HG02763 (cell line): ENCODE data around the gene NAT9.

Source experiments
- ATAC-seq: cut with Tn5 transposase; IDR thresholded peaks from one replicate; pipeline ENCODE4 v1.9.1; 2021; ENCODE audit warnings: mild to moderate bottlenecking, moderate library complexity; ENCODE audit not compliant: unreplicated experiment

NAT9 gene

GRCh38 chr17:74780443-74781238 lies 4.5 kb upstream of the NAT9 start:
- no peak for ATAC-seq

- ATAC-seq = no peak
Measured at GRCh38 chr17:74779948-74780400, 3.8 kb upstream of the NAT9 start.

- no peak for ATAC-seq
Measured at GRCh38 chr17:74779501-74779900, 3.4 kb upstream of the NAT9 start.

- ATAC-seq = no peak
Measured at GRCh38 chr17:74778960-74779359, 2.8 kb upstream of the NAT9 start.

GRCh38 chr17:74777901-74778515 lies 1.9 kb upstream of the NAT9 start:
- no peak for ATAC-seq

GRCh38 chr17:74776990-74777389 lies 845 bp upstream of the NAT9 start:
- ATAC-seq = no peak

- ATAC-seq = no peak
Measured at GRCh38 chr17:74775409-74776043, 619 bp downstream of the NAT9 start.

GRCh38 chr17:74773871-74774286 lies 2.3 kb downstream of the NAT9 start:
- no peak for ATAC-seq

- no peak for ATAC-seq
Measured at GRCh38 chr17:74773414-74773813, 2.7 kb downstream of the NAT9 start.

GRCh38 chr17:74772053-74772452 lies 4.1 kb downstream of the NAT9 start:
- ATAC-seq = no peak

- no peak for ATAC-seq
Measured at GRCh38 chr17:74771319-74771914, 4.7 kb downstream of the NAT9 start.

GRCh38 chr17:74770498-74771318 lies 5.4 kb downstream of the NAT9 start:
- no peak for ATAC-seq

- no peak for ATAC-seq
Measured at GRCh38 chr17:74769856-74770497, 6.2 kb downstream of the NAT9 start.

GRCh38 chr17:74769266-74769855 lies 6.8 kb downstream of the NAT9 start:
- ATAC-seq = no peak

GRCh38 chr17:74768763-74769114 lies 7.4 kb downstream of the NAT9 start:
- ATAC-seq = no peak

GRCh38 chr17:74768069-74768762 lies 7.9 kb downstream of the NAT9 start:
- no peak for ATAC-seq

- ATAC-seq = no peak
Measured at GRCh38 chr17:74767111-74767516, 9.0 kb downstream of the NAT9 start.

GRCh38 chr17:74766413-74766812 lies 9.7 kb downstream of the NAT9 start:
- ATAC-seq = no peak

- ATAC-seq = no peak
Measured at GRCh38 chr17:74764751-74765286, 11.3 kb downstream of the NAT9 start.
